Effector memory CD4-positive, alpha-beta T cell (primary cell): ENCODE data around the gene TRIM58.

Experiments
- DNase-seq, 3 donors: peaks; one replicate each; pipeline ENCODE4 v3.0.0-alpha.2; 2020
- H3K27ac ChIP-seq: 2 replicates; pipeline ENCODE4 v1.7.0; 2013; ENCODE audit warnings: mild to moderate bottlenecking, low read length, moderate library complexity; ENCODE audit not compliant: insufficient read depth, poor library complexity, severe bottlenecking
- H3K27me3 ChIP-seq: replicated peaks from 2 replicates; pipeline ENCODE4 v1.7.0; 2013; ENCODE audit warnings: mild to moderate bottlenecking, low read length; ENCODE audit not compliant: insufficient read depth, control insufficient read depth, poor library complexity, severe bottlenecking
- H3K36me3 ChIP-seq: 2 replicates; pipeline ENCODE4 v1.7.0; 2013; ENCODE audit warnings: mild to moderate bottlenecking, low read length, moderate library complexity; ENCODE audit not compliant: control insufficient read depth, insufficient read depth
- H3K4me1 ChIP-seq: 2 replicates; pipeline ENCODE4 v1.7.0; 2013; ENCODE audit warnings: low read length, mild to moderate bottlenecking; ENCODE audit not compliant: control insufficient read depth, insufficient read depth, poor library complexity, severe bottlenecking
- H3K4me3 ChIP-seq: 2 replicates; pipeline ENCODE4 v1.7.0; 2013; ENCODE audit warnings: low read length, low read depth, mild to moderate bottlenecking; ENCODE audit not compliant: insufficient read depth, poor library complexity, severe bottlenecking
- H3K9me3 ChIP-seq: 2 replicates; pipeline ENCODE4 v1.7.0; 2013; ENCODE audit warnings: mild to moderate bottlenecking, low read length, moderate library complexity; ENCODE audit not compliant: control insufficient read depth

The TRIM58 gene

DNA sequence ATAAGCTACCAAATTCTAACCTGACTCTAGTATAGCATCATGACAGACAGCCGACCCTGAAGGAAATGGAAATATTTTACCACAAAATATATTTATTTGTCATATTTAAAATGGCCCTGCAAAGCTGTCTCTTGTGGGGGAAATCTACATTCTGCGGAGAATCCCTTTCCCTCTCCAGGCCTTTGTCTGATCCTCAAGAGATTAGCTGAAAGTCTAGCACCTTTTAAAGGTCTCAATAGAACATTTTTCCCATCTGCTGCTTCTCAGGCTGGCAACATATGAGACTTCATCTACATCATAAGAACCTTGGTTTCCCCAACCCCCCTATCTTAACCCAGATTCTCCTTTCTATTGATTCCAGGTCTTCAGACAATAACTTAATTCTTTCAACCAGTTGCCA is 13.6 kb upstream of the TRIM58 start:
- Histone ChIP-seq H3K27ac (no peak overlapping the region), H3K9me3 (no peaks in the 10 kb centered on the region), H3K36me3 (no peaks in the 10 kb centered on the region), H3K4me1 (no peaks in the 10 kb centered on the region), H3K4me3 (no peak overlapping the region), H3K27me3 (no peaks in the 10 kb centered on the region)
- no peak for DNase-seq

DNA sequence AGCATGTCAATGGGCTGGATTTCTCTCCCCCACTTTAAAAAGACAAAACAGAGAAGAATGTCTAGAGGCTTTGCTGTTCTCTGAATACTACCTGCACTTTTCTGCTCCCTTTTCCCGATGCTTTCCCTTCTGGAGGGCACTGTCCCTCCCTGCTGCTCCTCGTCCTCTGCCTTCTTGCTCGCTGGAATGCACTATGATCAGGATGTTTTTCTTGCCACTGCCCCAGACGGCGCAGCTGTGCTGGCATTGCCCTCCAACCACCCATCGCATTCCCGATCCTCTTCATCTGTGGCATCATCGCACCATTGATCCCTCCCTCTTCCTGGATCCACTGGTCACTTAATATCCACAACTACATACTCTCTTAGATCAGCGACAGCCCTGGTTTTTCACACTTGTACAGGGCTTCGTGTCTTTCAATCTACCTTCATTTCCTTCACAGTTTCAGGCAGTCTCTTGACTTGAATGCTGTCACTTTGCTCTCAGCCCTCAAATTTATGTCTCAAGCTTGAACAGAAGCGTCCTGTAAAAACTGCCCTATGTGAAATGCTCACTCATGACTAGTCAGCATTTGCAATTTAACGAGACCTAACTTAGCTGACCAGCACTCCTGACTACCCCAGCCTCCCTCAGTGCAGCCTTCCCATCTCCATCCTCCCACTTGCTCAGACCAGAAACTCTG is 11.8 kb upstream of the TRIM58 start:
- DNase-seq, result no peak

DNA sequence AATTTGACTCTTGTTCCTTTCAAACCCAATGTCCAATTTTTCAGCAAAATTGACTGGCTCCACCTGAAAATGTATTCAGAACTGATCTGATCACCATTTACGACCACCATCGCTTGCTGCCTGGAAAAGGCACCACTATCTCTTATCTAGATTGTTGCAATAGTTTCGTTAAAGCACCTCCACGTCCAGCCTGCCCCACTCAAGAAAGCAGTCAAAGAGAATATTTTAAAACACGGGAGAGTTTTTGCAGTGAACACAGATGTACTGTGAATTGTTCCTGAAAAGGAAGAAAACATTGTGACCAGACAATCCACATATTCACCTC is 11.3 kb upstream of the TRIM58 start:
- no peak overlapping the region for H3K27ac ChIP-seq
- H3K4me3 ChIP-seq, result no peak overlapping the region
- no peaks in the 10 kb centered on the region for H3K4me1 ChIP-seq
- no peak for DNase-seq
- H3K27me3 ChIP-seq, result no peaks in the 10 kb centered on the region
- H3K9me3 ChIP-seq, result no peaks in the 10 kb centered on the region
- H3K36me3 ChIP-seq, result no peaks in the 10 kb centered on the region

More for the DNA sequence above, 11.8 kb upstream of the TRIM58 start:
- Histone ChIP-seq H3K27ac (no peak overlapping the region), H3K4me1 (no peaks in the 10 kb centered on the region), H3K36me3 (no peaks in the 10 kb centered on the region), H3K27me3 (no peaks in the 10 kb centered on the region), H3K4me3 (no peak overlapping the region), H3K9me3 (no peaks in the 10 kb centered on the region)

DNA sequence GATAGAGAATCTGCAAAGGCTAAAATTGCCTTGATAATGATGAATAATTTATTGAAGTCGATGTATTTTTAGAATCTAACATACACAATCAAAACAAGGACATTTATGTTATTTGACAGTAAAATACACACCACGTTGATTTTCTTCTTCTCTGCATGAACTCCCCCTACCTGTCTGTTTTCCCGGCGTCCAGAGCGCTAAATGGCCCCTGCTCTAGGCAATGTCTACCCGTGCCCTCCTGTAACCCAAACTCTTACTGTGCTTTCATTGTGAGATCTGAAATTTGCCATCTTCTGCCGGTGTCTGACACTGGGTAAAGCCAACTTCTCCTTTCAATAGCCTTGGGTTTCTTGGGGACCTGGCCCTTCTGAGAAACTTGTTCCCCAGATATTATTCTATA is 8.6 kb upstream of the TRIM58 start:
- Histone ChIP-seq H3K4me3 (no peak overlapping the region), H3K36me3 (no peaks in the 10 kb centered on the region), H3K27me3 (no peaks in the 10 kb centered on the region), H3K27ac (no peak overlapping the region), H3K9me3 (no peaks in the 10 kb centered on the region), H3K4me1 (no peaks in the 10 kb centered on the region)
- no peak for DNase-seq

DNA sequence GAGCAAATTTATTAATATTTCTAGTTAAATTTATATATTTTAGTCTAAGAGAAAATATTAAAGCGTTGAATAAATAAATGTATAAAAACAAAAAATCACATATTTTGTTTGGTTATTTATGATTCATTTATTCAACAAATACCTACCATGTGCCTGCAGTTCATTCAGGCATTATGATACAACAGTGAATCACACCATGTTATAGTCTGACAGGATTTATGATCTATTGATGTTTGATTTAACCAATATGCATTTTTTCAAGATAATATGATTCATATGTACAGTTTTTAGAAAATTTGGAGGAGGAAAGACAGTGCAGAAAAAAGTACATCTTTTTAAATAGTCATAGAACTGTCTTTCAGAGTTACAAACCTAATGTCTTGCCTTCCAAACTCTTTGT is 7.4 kb upstream of the TRIM58 start:
- Histone ChIP-seq H3K27me3 (no peaks in the 10 kb centered on the region), H3K9me3 (no peaks in the 10 kb centered on the region), H3K36me3 (no peaks in the 10 kb centered on the region), H3K27ac (no peak overlapping the region), H3K4me3 (no peak overlapping the region), H3K4me1 (no peaks in the 10 kb centered on the region)
- no peak for DNase-seq

DNA sequence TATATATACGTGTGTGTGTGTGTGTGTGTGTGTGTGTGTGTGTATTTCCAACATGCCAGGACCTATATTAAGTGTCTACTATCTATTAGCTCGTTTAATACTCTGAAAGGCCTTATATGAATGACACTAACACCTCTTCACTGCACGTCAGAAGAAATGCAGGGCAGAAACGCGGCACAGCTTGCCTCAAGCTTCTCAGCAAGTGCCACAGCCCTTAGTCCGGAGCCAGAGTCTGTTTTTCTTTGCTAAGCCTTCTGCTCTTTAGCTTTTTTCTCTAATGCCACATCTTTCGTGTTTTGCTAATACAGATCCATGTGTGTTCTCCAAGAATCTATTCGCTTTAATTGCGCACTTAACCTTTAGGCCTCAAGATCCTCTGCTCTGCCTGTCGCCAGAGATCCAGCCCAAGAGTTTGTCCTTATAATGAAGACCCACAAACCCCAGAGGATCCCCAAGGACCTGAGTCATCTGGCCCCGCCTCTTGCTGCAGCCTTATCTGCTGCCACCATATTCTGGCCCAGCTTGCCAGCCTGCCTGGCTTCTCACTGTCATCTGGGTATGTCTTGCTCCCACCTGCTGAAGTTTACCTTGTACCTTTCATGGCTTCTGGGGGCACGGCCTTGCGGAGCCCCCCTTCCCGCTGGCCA is 2.0 kb upstream of the TRIM58 start:
- Histone ChIP-seq H3K9me3 (no peaks in the 10 kb centered on the region), H3K27me3 (peaks cover 5% of the 10 kb centered on the region), H3K4me1 (peaks cover 6% of the 10 kb centered on the region), H3K27ac (no peak overlapping the region), H3K36me3 (no peaks in the 10 kb centered on the region), H3K4me3 (no peak overlapping the region)
- DNase-seq, result no peak

DNA sequence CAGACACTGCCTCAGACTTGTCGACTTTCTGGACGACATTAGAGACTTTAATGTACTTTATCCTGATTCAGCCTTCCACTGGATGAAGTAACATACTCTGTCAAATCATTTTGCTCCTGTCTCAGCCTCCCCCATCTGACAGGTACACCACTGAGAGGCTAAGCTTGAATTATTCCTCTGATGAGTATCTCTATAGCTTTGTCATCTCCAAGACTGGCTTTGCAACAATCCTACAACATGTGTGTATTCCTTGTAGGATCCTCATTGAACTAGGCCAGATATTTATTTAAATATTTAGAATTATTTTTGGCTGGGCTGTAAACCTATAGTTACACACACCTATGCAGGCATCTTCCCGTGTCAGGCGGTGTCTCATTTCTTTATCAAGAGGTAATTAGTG is 1.1 kb upstream of the TRIM58 start:
- H3K27me3 ChIP-seq, result peaks cover 5% of the 10 kb centered on the region
- H3K4me3 ChIP-seq, result no peak overlapping the region
- H3K36me3 ChIP-seq, result no peaks in the 10 kb centered on the region
- H3K27ac ChIP-seq, result no peak overlapping the region
- no peaks in the 10 kb centered on the region for H3K9me3 ChIP-seq
- peaks cover 6% of the 10 kb centered on the region for H3K4me1 ChIP-seq
- DNase-seq, result no peak

DNA sequence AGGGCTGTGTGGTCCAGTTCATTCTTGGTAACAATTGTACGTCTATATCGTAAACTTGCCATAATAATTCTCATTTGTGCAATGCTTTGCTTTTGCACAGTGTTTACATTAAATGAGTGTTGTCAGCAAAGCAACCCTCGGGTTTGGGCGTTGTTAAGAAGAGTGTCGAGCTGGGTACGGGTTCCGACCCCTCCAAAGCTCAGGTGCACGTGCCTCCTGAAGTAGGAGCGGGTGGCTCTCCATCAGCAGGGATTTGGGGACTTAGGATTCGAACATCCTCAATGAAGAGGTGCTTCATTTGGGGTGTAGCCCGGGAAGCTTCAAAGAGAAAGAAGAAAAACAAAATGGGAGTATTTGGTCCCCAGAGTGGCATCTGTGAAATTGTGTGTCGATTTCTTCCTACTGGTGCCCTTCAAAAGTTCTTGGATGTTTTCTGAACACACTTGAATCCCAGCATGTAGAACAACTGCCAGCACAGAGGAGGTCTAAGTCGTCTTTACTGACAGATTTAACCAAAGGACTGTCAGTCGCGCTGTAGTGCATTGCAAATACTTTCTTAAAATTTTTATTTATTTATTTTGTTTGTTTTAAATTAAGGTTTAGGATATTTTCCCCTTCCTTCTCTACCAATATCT is 1.1 kb downstream of the TRIM58 start:
- H3K4me3 ChIP-seq, result peak overlapping the region; percentile 40
- H3K9me3 ChIP-seq, result no peaks in the 10 kb centered on the region
- peaks cover 5% of the 10 kb centered on the region for H3K27me3 ChIP-seq
- DNase-seq, result no peak
- no peak overlapping the region for H3K27ac ChIP-seq
- no peaks in the 10 kb centered on the region for H3K36me3 ChIP-seq
- H3K4me1 ChIP-seq, result peaks cover 6% of the 10 kb centered on the region

DNA sequence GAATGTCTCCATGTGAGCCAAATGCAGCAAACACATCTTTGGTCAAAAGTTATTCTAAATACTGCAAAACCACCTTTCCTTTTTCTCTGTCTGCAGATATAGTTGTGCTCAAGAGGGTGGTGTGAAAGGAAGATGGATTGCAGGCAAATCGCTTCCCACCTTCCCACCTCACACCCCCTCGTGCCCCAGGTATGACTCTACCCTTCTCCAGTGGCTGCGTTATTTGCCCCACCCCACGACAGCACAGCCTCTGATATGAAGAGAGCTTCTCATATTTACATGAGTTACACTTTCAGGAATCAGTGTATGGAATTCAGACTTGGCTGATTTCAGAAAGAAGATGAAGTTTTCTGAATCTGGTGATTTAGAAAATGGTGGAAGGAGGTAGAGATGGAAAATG is 5.8 kb downstream of the TRIM58 start:
- Histone ChIP-seq H3K9me3 (no peaks in the 10 kb centered on the region), H3K4me3 (no peak overlapping the region)

DNA sequence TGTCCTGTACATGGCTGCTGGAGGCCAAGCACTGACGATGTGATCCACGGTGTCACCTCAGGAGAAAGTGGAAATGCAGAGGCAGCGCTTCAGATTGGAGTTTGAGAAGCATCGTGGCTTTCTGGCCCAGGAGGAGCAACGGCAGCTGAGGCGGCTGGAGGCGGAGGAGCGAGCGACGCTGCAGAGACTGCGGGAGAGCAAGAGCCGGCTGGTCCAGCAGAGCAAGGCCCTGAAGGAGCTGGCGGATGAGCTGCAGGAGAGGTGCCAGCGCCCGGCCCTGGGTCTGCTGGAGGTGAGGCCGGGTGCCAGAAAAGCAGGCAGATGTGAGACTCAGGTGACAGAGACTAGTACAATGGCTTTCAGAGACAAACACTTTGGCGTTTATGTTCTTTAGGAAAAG is 7.7 kb downstream of the TRIM58 start:
- H3K27me3 ChIP-seq, result no peaks in the 10 kb centered on the region
- no peaks in the 10 kb centered on the region for H3K4me1 ChIP-seq
- no peak for DNase-seq
- H3K36me3 ChIP-seq, result no peaks in the 10 kb centered on the region
- no peak overlapping the region for H3K4me3 ChIP-seq
- no peak overlapping the region for H3K27ac ChIP-seq
- H3K9me3 ChIP-seq, result no peaks in the 10 kb centered on the region

More for the DNA sequence above, 5.8 kb downstream of the TRIM58 start:
- peaks cover 5% of the 10 kb centered on the region for H3K4me1 ChIP-seq
- H3K27me3 ChIP-seq, result peaks cover 5% of the 10 kb centered on the region
- no peaks in the 10 kb centered on the region for H3K36me3 ChIP-seq
- no peak overlapping the region for H3K27ac ChIP-seq
- DNase-seq, result no peak
